K562 (cell line): Measurements from ENCODE around the gene ARID3B. TPM values are rescaled to one million over a fixed set of nuclear protein-coding genes. Genes with fewer than 3 reads are reported as not detected.

Experiments used
- DIDO1 ChIP-seq: fragments of 450-650 bp; IDR thresholded peaks from 2 replicates; pipeline ENCODE4 v1.6.1; 2016; ENCODE audit warnings: low read depth, missing biosample characterization, missing genetic modification characterization
- FOXK2 ChIP-seq, 2 experiments: fragments of 450-650 bp; IDR thresholded peaks in 1 of 2; conservative IDR thresholded peaks in 1 of 2; 2 replicates each; pipeline ENCODE4 v1.6.1; 2016; ENCODE audit warnings: low read depth in 2 of 2, mild to moderate bottlenecking in 1 of 2
- RHOXF2B ChIP-seq: fragments of 250-450 bp; sonication (Bioruptor Pico); conservative IDR thresholded peaks from 2 replicates; pipeline ENCODE4 v1.5.1; 2021
- TBP ChIP-seq: optimal IDR thresholded peaks from 2 replicates; pipeline ENCODE3; 2011; ENCODE audit warnings: low read depth, low read length, improper control_type of control experiment
- ZBED1 ChIP-seq: IDR thresholded peaks from 2 replicates; pipeline ENCODE4 v1.6.1; 2014
- polyA plus RNA-seq, 8 experiments: library from polyadenylated mRNA; depleted of rRNA in 4 of 8; stranded (reverse) in 5 of 8; unstranded in 3 of 8; fragments of >200 nt; fragmentation: Nextera tagmentation in 2 of 8; fragmentation: Illumina TruSeq in 1 of 8; extraction: Ambion mirVana in 2 of 8; extraction: Trizol in 1 of 8; gene quantifications; 2 replicates each; pipeline versions ENCODE4 v1.2.1 to v1.2.3, GENCODE V29; 2011 to 2014; ENCODE audit warnings: inconsistent platforms in 1 of 8, missing spikeins in 1 of 8
- total RNA-seq, 7 experiments: library from RNA; depleted of rRNA in 6 of 7; stranded (reverse); fragments of >200 nt in 6 of 7; fragmentation: Illumina TruSeq in 2 of 7; extraction: Trizol in 2 of 7; gene quantifications; 2 replicates each; pipeline versions ENCODE4 v1.2.1 to v1.2.3, GENCODE V29; 2011 to 2021; ENCODE audit warnings: low replicate concordance in 1 of 7
- TF ChIP-seq, protein P1 (sequence below): fragments of 250-450 bp; sonication (Bioruptor Pico); IDR thresholded peaks from 2 replicates; pipeline ENCODE4 v1.5.0; 2021; ENCODE audit warnings: mild to moderate bottlenecking, borderline replicate concordance
- TF ChIP-seq, protein P2 (sequence below): IDR thresholded peaks from 2 replicates; pipeline ENCODE4 v1.6.1; 2016; ENCODE audit warnings: missing genetic modification characterization, missing compliant biosample characterization

Gene ARID3B
- total and polyA plus RNA-seq, 9 of the 15 experiments (the other 6 are each of a cell fraction or from before 2014, with no cell fraction given) = 0.32 to 15.1 (median 7.1) TPM

DNA sequence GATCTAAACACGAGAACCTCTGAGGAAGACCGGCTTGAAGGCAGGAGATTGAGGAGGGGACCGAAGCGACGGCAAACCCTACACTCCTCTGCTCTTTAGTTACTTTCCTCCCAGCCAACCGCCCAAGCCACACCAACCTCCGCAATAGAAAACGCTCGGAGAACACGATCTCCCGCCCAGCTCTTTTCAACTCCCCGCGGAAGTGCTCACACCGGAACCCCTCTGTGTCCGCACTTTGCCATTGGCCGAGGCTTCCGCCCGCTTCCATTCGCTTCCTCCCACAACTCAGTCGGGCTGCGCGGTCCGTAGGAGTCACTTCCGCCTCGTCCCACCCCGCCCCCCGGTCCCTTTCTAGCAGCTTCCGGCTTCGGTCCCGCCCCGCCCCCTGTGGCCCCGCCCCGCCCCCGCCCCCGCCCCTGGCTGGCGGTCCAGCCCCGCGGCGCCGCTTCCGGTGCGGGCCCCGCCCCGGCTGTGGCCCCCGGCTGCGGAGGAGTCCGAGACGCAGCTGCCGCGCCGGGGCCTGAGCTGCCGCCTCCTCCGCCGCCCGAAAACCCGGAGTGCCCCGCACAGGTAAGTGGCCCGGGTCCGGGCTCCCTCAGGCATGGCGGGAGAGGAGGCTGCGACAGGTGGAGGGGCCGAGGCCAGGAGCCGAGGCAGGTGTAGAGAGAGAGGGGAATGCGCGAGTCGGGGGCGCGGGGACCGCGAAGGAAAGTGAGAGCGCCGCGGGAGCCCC is at the start of gene ARID3B (continued):
- TF ChIP-seq, protein P1, sequence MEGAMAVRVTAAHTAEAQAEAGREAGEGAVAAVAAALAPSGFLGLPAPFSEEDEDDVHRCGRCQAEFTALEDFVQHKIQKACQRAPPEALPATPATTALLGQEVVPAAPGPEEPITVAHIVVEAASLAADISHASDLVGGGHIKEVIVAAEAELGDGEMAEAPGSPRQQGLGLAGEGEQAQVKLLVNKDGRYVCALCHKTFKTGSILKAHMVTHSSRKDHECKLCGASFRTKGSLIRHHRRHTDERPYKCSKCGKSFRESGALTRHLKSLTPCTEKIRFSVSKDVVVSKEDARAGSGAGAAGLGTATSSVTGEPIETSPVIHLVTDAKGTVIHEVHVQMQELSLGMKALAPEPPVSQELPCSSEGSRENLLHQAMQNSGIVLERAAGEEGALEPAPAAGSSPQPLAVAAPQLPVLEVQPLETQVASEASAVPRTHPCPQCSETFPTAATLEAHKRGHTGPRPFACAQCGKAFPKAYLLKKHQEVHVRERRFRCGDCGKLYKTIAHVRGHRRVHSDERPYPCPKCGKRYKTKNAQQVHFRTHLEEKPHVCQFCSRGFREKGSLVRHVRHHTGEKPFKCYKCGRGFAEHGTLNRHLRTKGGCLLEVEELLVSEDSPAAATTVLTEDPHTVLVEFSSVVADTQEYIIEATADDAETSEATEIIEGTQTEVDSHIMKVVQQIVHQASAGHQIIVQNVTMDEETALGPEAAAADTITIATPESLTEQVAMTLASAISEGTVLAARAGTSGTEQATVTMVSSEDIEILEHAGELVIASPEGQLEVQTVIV (CRISPR knock-in tag) = no peak
- TF ChIP-seq ZBED1 = peak; percentile 72; the same call in 1 of the 2 replicates
- TF ChIP-seq, protein P2, sequence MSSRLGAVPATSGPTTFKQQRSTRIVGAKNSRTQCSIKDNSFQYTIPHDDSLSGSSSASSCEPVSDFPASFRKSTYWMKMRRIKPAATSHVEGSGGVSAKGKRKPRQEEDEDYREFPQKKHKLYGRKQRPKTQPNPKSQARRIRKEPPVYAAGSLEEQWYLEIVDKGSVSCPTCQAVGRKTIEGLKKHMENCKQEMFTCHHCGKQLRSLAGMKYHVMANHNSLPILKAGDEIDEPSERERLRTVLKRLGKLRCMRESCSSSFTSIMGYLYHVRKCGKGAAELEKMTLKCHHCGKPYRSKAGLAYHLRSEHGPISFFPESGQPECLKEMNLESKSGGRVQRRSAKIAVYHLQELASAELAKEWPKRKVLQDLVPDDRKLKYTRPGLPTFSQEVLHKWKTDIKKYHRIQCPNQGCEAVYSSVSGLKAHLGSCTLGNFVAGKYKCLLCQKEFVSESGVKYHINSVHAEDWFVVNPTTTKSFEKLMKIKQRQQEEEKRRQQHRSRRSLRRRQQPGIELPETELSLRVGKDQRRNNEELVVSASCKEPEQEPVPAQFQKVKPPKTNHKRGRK (tag) = no peak
- peak; percentile 88 for TF ChIP-seq TBP
- peak; percentile 57; the same call in 1 of the 2 replicates for TF ChIP-seq DIDO1
- TF ChIP-seq FOXK2 (conservative IDR thresholded peaks at IDR 0.05 in 1 of 2, IDR thresholded peaks at IDR 0.05 in 1 of 2; ENCODE audit: low read depth in 2 of 2) = 0 out of 4 replicates have a peak, but pooled peaks of 1 of the 2 experiments have one; percentile 12
- TF ChIP-seq RHOXF2B (CRISPR knock-in tag) = peak; percentile 71; the same call in 1 of the 2 replicates
